NCI-H128 (cell line): ENCODE measurements around the gene RAD1.

Source experiments
- DNase-seq: peaks from one replicate; lab custom pipeline; 2025; ENCODE audit not compliant: unreplicated experiment; lab: John Stamatoyannopoulos, UW

The RAD1 gene

DNA sequence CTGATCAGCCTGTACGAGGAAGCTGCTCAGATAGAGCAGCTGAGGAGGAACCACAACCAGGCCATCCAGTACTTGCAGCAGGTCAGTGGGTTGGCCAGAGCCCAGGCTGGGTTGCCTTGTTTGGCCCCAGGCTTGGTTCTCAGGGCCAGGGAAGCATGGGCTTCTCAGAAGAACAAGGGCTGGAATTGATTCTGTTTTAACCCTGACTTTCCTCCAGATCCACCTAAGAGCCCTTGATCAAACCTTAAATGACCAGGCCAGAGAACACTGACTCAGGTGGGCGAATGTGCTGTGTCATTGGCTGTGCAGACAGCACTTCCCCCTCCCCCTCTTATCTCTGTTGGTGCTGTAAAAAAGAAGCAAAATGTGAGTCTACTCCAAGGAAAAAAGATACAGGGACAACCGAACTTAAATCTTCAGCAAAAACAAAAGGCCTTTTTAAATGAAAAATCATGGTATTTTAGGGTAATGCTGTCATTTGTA lies 48.3 kb downstream of the RAD1 start:
- no peak for DNase-seq

DNA sequence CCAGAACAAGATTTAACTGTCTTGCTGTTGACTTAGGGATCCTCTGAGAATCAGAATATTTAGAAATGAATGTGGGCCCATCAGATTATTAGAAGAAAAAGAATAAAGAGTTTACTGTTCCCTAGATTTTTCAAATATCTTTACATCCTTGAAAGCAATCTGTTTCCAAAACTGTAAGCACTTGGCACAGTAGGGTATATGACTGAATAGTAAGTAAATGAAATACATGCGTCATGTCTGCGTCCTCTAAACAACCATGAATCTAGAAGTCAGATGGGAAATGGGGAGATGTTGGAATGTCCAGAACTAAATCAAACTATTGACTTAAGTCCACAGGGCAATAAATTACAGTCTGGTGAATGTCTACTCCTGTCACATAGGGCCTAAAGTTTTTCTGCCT lies 50.2 kb downstream of the RAD1 start:
- DNase-seq = no peak

DNA sequence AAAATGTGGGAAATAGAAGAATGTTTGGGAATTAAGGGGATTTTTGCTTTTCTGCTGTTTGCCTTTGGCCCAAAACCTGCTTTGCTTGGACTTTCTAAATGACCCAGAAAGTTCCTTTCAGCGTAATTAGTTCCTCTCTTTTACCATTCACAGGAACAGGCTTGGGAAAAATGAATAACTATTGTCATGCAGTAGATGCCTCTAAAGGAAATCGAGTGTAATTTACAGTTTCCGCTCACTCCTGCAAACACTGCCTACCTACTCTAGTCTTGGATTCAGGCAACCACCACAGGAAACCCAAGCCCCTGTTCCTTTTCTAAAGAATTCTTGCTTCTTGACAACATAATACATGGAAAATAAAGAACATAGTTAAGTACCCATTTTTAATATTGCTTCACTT lies 51.4 kb downstream of the RAD1 start:
- DNase-seq = no peak

DNA sequence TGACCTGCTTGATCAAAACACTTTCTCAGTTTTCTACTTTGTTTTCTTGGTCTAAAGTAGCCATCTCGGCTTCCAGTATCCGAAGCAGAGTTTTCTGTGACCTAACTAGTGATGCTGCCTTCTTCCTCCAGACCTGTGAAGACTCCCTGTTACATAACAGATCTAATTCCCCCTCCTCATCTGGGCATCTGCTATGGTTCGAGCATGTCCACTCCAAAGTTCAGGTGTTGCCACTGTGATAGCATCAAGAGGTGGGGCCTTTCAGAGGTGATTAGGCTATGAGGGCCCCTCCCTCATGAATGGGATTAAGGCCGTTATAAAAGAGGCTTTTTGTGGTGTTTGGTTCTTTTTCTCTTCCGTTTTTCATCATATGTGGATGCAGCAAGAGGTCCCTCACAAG lies 56.1 kb downstream of the RAD1 start:
- no peak for DNase-seq

DNA sequence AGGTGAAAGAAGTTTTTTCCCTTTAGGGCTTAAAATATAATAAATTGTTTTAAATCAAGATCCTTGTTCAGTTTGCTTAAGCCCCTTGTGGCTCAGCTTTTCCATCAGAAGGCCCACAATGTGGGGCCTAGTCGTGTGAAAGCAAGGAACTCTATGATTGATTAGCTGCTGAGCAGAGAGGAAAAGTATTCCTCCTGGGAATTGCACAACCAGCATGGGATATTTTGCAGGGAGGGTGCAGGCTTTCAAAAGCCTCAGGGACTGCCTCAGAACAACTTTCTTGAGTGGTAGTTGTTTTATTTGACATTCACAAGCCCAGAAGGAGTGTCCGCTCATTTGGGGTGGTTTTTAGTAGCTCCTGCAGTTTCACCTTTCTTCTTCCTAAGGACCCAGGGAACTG lies 56.5 kb downstream of the RAD1 start:
- no peak for DNase-seq

DNA sequence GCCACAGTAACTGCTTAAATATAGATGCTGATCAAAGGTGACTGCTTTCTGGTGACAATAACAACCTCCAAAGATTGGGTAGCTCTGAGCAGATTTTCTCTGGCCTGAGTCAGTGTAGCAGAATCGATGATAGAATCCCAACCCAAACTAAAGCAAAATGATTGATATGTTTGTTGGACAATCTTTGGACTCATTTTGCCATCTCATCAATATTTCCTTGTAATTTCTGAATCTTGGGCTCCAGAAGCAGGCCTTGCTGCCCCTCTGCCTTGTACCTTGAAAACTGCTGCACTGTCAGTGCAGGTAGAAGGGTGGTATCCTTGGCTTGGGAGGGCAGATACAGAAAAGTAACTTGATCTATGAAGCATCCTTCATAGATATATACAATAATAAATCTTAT lies 57.4 kb downstream of the RAD1 start:
- no peak for DNase-seq

DNA sequence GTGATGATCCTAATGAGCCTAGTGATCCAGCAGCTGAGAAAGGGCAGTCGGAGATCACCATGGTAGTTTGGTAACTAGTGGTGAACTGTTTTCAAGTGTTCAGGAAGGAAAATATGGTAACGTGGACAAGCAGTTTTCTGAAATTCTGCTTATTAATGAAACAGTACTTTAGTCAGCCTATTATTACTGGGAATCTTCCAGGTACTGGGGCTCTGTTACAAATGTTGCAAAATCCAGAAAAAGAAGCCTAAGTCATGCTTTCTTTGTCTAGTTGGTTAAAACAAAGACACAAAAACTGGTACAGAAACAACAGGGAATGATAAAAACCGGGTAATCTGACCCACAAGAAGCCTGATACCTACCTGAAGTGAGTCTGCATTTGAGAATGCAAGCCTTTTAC lies 58.1 kb downstream of the RAD1 start:
- no peak for DNase-seq
